HG03139 (cell line): ENCODE data around the gene SEPTIN1.

ENCODE experiments used
- ATAC-seq: cut with Tn5 transposase; IDR thresholded peaks from one replicate; pipeline ENCODE4 v1.9.1; 2021; ENCODE audit not compliant: unreplicated experiment

The SEPTIN1 gene, protein sequence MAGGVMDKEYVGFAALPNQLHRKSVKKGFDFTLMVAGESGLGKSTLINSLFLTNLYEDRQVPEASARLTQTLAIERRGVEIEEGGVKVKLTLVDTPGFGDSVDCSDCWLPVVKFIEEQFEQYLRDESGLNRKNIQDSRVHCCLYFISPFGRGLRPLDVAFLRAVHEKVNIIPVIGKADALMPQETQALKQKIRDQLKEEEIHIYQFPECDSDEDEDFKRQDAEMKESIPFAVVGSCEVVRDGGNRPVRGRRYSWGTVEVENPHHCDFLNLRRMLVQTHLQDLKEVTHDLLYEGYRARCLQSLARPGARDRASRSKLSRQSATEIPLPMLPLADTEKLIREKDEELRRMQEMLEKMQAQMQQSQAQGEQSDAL

DNA sequence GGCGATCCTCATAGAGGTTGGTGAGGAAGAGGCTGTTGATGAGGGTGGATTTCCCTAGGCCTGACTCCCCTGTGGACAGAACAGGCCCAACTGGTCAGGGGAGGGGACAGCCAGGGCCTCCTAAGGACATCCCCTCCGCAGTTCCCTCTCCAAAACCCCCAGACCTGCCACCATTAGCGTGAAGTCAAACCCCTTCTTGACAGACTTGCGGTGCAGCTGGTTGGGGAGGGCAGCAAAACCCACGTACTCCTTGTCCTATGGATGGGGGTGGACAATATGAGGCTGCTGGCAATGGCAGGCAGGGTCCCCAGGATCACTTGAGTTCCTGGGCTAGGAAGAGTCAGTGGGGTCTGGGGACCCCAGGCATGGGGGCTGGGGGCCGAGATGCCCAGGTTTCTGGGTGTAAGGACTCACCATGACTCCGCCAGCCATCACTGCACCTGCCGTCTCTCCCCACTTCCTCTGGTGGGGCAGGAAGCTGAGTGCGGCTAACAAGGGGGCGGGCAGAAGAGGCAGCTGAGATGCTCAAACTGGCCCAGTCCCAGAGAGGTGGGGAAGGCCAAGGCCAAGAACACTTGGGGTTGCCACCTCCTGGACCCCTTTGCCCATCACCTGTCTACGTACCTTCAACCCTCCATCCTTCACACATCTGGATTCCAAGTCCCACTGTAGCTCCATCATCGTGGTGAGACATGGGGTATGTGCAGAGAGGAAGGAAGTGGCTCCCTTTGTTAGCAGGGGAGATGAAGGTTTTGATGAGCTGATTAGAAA is at the start of gene SEPTIN1:
Gene SEPTIN1 (minus strand): TSS at position 451 of the 771 bp plus-strand sequence. CDS start 19 bp downstream, at position 432.
- ATAC-seq = no peak

- peak; percentile 3 for ATAC-seq
These were observed 48.1 kb upstream of the SEPTIN1 start for GRCh38 chr16:30430428-30430970.

DNA sequence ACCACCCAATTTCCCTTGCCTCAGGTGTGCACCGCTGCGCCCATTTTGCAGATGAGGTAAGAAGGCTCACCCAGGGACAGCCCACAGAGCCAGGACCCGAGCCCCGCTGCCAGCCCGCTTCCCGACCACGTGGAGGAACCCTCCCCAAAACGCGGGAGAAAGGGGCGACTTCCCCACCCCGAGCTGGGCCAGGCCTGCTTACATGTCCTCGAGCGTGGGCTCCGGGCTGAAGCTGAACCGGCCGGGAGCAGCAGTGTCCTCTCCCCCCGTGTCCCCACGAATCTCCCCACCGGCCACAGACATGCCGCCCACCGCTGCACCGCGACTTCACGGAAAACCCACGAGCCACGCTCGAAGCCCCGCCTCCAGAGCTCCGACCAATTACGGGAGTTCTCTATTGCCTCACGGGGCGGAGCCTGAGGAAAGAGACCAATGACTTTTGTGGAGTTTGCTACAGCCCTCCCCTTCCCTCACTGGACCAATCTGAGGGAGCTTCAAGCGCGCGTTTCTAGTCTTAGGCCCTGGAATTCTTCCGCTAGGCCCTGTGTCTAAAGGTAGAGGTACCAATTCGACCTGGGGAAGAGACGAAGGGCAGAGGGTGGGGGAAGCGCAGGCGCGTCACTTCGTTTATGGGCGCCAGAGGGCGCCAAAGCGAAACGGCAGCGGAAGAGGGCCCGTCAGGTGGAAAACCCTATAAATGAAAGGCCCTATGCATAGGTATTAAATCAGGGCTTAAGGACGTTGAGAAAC is 47.5 kb upstream of the SEPTIN1 start, which contains the start of gene DCTPP1:
Gene DCTPP1 (minus strand): TSS at position 353 of the 750 bp plus-strand sequence. CDS start 50 bp downstream, at position 303.
- peak; percentile 89 for ATAC-seq

- no peak for ATAC-seq
These were observed 47.0 kb upstream of the SEPTIN1 start for GRCh38 chr16:30429418-30429677.

- no peak for ATAC-seq
These were observed 45.7 kb upstream of the SEPTIN1 start for GRCh38 chr16:30428055-30428454.

DNA sequence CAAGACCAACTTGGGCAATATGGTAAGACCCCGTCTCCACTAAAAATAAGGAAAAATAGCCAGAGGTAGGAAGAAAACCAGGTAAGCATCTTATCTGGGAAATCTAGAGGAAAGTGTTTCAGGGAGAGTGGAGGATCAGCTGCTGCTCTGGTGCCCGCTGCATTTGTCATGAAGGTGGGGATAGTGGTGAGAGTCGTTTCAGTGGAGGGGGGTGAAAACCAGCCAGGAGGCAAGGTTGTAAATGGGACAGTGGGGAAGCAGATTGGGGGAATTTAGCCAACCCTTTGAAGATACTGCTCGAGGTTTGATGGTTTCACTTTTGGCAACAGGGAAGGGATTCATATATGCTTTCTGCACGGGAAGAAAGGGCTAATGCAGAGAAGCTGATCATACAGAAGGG is 38.6 kb upstream of the SEPTIN1 start:
- no peak for ATAC-seq

DNA sequence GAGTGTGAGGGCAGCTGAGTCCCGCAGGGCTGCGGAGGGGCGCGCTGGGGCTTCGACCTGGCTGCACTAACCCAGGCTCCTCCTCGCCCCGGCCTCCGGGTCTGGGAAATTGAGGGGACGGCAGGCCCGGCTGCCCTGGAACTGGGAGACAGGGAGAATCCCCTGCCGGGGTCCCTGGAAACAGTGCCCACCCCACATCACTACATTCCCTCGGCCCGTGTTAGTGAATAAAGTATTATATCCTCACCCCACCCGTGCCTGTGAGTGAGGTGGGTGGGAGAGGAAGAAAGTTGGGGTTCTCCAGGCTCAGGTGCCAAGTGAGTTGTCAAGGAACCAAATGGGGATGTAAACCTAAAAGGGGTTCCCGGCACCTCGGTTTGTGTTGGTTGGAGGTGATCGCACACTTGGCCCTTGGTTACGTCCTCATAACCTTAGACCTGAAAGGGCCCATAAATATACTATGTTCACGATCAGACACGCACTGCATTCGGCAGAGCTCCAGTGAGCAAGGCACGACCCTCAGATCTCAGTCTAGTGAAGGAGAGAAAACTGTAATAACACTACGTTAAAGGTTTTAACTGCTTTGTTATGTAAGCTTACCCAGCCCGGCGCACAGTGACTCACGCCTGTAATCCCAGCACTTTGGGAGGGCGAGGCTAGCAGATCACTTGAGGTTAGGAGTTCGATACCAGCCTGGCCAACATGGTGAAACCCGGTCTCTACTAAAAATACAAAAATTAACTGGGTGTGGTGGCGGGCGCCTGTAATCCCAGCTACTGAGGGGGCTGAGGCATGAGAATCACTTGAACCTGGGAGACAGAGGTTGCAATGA is 36.2 kb upstream of the SEPTIN1 start:
- no peak for ATAC-seq

GRCh38 chr16:30417529-30418349 is 35.4 kb upstream of the SEPTIN1 start:
- ATAC-seq = peak; percentile 66

GRCh38 chr16:30416624-30417528 is 34.5 kb upstream of the SEPTIN1 start:
- ATAC-seq = no peak

GRCh38 chr16:30416047-30416603 is 33.8 kb upstream of the SEPTIN1 start:
- no peak for ATAC-seq

DNA sequence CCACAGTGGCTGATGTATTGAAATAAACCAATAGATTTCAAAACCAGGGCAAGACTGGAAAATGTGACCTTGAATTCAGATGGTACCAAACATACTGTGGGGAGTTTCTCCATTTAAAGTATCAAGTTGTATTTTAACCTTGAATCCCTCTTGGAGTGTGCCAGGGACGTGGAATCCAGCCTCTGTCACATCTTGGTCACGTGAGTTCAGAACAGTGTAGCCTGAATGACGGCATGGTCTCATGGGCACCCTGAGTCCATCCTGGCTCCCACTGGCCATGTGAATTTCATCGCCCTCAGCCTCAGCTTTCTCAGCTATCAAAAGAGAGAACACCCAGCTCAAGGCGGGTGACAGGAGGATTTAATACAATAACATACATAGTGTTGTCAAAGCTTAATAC is 31.8 kb upstream of the SEPTIN1 start:
- ATAC-seq = no peak

DNA sequence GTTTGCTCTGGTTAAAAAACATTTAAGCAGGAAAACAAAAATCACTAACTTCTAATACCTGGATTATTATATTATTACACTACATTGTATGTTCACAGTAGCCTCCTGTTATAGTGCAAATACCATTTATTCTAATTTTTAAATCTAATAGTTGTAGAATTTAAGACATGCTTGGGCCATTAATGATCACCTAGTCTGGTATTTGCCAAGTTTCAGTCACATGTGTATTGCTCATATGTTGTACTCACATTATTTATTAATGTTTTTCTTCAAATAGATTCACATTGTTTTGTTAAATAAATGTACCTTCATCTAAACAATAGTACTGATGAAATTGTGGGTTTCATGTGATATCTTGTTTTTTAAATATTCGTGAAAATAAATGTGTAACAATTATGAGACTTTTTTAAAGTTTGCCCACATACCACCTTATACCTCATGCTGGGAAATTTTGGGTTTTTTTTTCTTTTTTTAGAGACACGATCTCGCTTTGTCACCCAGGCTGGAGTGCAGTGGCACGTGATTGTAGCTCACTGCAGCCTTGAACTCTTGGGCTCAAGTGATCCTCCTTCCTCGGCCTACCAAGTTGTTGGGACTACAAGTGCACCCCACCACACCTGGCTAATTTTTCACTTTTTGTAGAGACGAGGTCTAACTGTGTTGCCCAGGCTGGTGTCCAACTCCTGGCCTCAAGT is 30.9 kb upstream of the SEPTIN1 start:
- ATAC-seq = no peak

GRCh38 chr16:30409125-30410060 is 27.0 kb upstream of the SEPTIN1 start:
- ATAC-seq = no peak

DNA sequence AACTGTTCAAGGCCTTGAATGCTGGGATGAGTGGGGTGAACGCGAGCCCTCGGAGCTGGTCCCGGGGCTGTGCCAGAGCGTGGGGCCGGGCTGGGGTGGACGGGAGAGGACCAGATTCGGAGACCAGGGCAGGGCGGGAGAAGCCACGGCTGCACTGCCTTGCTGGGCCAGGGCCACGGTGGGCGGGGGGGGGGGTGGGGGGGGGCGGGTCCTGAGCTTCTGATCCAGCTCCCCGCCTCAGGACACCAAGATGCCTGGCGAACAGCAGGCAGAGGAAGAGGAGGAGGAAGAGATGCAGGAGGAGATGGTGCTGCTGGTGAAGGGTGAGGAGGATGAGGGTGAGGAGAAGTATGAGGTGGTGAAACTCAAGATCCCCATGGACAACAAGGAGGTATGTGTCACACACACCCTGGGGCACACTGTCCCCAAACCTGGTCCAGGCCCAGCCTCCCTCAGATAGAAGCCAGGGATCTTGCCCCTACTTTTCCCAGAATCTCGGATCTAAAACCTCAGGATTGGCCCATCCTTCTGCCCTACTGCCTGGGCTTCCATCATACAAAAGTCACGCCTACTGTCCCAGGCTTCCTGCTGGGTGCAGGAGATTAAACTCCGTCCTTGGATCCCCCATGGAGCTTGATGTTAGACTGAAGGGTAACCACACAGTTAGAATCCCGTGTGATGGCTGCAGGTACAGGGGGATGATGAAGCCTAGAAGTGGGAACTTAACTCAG is 25.6 kb upstream of the SEPTIN1 start:
- no peak for ATAC-seq

DNA sequence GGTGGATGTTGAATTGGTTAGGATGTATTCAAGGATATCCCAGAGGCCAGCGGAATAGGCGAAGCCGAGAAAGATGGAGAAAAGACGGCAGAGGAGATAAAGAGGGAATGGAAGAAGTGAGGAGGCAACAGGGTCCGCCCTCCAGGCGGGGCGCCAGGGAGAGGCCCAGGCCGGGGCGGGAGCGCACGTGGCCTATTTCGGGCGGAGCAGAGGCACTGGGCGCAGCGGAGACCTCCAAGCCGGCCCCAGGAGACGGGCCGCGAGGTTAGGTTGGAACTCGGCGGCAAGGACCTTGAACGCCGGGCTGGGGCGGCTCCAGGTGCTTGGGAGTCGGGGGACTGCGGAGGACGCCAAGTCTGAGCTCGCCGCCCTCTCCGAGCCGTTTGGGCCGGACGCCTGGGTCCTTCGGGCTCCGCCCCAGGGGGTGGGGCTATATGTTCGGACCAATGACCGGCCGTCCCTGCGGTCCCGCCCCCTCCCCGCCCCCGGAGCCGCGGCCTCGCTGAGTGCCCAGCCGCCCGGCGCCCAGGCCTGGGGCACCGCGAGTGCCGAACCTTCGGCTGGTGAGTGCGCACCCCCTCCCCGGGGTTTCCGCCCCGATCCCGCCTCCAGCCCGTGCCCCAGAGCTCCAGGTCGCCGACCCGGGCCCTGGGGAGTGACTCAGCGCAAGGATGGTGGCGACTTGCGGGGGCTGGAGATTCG is 24.9 kb upstream of the SEPTIN1 start, which contains the start of gene ZNF771:
Gene ZNF771 (plus strand): TSS at position 505 of the 702 bp plus-strand sequence. CDS start 448 bp downstream, outside the sequence.
- peak; percentile 67 for ATAC-seq
